A673 (cell line): Measurements from ENCODE around the gene FRMD5.

Experiments
- EZH2 ChIP-seq: fragments of 200-600 bp; sonication (generic); IDR thresholded peaks from 2 replicates; pipeline ENCODE4 v1.6.1; 2017; ENCODE audit warnings: borderline replicate concordance, low read depth, mild to moderate bottlenecking, mixed read lengths, antibody characterized with exemption, low read length; ENCODE audit not compliant: poor library complexity, severe bottlenecking
- TF ChIP-seq, protein P1 (sequence below): fragments of 300-800, 200-600 bp; sonication (generic); conservative IDR thresholded peaks from 2 replicates; pipeline ENCODE4 v1.5.1; 2017; ENCODE audit warnings: low read depth, mild to moderate bottlenecking, antibody characterized with exemption, low read length, moderate library complexity, mixed read lengths

DNA sequence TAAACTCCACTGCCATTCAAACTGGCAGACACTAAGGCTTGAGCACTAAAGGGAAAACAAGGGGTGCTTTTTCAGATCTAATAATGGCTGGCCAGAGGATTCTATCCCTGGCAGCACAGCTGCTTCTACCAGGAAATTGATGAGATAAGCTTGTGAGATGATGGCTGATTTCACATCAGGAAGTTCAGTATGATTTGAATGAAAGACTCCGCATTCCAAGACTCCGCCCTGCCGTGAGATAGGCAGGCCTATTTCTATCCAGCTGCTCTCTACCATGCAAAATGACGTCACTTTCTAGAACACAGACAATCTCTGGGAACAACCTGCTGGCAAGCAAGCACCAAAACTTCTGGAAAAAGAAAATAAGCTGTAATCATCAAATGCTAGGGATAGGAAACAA is 196.5 kb downstream of the FRMD5 start:
- TF ChIP-seq, protein P1, sequence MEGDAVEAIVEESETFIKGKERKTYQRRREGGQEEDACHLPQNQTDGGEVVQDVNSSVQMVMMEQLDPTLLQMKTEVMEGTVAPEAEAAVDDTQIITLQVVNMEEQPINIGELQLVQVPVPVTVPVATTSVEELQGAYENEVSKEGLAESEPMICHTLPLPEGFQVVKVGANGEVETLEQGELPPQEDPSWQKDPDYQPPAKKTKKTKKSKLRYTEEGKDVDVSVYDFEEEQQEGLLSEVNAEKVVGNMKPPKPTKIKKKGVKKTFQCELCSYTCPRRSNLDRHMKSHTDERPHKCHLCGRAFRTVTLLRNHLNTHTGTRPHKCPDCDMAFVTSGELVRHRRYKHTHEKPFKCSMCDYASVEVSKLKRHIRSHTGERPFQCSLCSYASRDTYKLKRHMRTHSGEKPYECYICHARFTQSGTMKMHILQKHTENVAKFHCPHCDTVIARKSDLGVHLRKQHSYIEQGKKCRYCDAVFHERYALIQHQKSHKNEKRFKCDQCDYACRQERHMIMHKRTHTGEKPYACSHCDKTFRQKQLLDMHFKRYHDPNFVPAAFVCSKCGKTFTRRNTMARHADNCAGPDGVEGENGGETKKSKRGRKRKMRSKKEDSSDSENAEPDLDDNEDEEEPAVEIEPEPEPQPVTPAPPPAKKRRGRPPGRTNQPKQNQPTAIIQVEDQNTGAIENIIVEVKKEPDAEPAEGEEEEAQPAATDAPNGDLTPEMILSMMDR = no peak
- no peak for TF ChIP-seq EZH2
